H1 (cell line): ENCODE measurements around the gene NXPH2. TPM values are rescaled to one million over a fixed set of nuclear protein-coding genes. Genes with fewer than 3 reads are reported as not detected.

Experiments used
- CTCF ChIA-PET: fragments of 300-600 bp; sonication (Branson Sonifier 250); formaldehyde crosslinking; loops from one replicate; lab custom pipeline; 2021; ENCODE audit not compliant: partially characterized antibody; lab: Charles Lee
- POLR2A ChIA-PET: fragments of 300-600 bp; sonication (Branson Sonifier 250); formaldehyde crosslinking; loops from one replicate; lab custom pipeline; 2021; ENCODE audit warnings: inconsistent platforms; ENCODE audit not compliant: partially characterized antibody; lab: Charles Lee
- DNase-seq, 2 experiments: peaks; one replicate each; pipeline versions ENCODE4 v3.0.0 to v3.0.0-alpha.2; 2010 to 2022; ENCODE audit warnings: low spot score in 2 of 2, low read depth in 1 of 2, mixed read lengths in 1 of 2
- FAIRE-seq: peaks from 2 replicates; lab custom pipeline; 2011; peaks lifted over from hg19 to GRCh38; lab: Jason Lieb, UNC
- H2AFZ ChIP-seq: 2 replicates; pipeline ENCODE4 v1.8.1; 2012; ENCODE audit warnings: low read length, inconsistent platforms
- H2AK5ac ChIP-seq: 2 replicates; pipeline ENCODE4 v1.6.1; 2013; ENCODE audit warnings: low read depth, low read length
- H2BK120ac ChIP-seq: replicated peaks from 2 replicates; pipeline ENCODE3; 2013; ENCODE audit warnings: low read depth, low read length, inconsistent platforms
- H2BK12ac ChIP-seq: 2 replicates; pipeline ENCODE4 v1.6.1; 2013; ENCODE audit warnings: low read depth, low read length
- H2BK15ac ChIP-seq: 2 replicates; pipeline ENCODE4 v1.6.1; 2013; ENCODE audit warnings: low read length
- H2BK20ac ChIP-seq: 2 replicates; pipeline ENCODE4 v1.6.1; 2013; ENCODE audit warnings: low read length
- H2BK5ac ChIP-seq: 2 replicates; pipeline ENCODE4 v1.6.1; 2013; ENCODE audit warnings: low read depth, low read length
- H3K14ac ChIP-seq: 2 replicates; pipeline ENCODE4 v1.6.1; 2013; ENCODE audit warnings: inconsistent platforms; ENCODE audit not compliant: insufficient read length
- H3K18ac ChIP-seq: 2 replicates; pipeline ENCODE4 v1.6.1; 2013; ENCODE audit warnings: low read length; ENCODE audit errors: extremely low read depth
- H3K23ac ChIP-seq: 2 replicates; pipeline ENCODE4 v1.6.1; 2013; ENCODE audit warnings: inconsistent platforms; ENCODE audit not compliant: insufficient read length
- H3K23me2 ChIP-seq: 2 replicates; pipeline ENCODE4 v1.6.1; 2013; ENCODE audit warnings: low read depth, low read length
- H3K27ac ChIP-seq: 2 replicates; pipeline ENCODE4 v1.6.1; 2011; ENCODE audit warnings: low read depth, low read length, inconsistent platforms
- H3K27me3 ChIP-seq, 4 experiments: replicated peaks in 1 of 4; 1 replicate in 1 of 4; 2 replicates in 3 of 4; pipeline versions ENCODE4 v1.6.1 to v1.8.1; 2011 to 2013; ENCODE audit warnings: low read length in 3 of 4, mild to moderate bottlenecking in 3 of 4, inconsistent platforms in 2 of 4, mixed read lengths in 2 of 4, moderate library complexity in 1 of 4; ENCODE audit not compliant: control insufficient read depth in 3 of 4, insufficient read depth in 3 of 4; ENCODE audit errors: extremely low read depth in 1 of 4
- H3K36me3 ChIP-seq, 4 experiments: 2 replicates each; pipeline versions ENCODE4 v1.6.1 to v1.8.1; 2011 to 2013; ENCODE audit warnings: mild to moderate bottlenecking in 4 of 4, low read length in 3 of 4, moderate library complexity in 2 of 4, control low read depth in 1 of 4, inconsistent platforms in 1 of 4; ENCODE audit not compliant: insufficient read depth in 4 of 4, control insufficient read depth in 2 of 4
- H3K4ac ChIP-seq: replicated peaks from 2 replicates; pipeline ENCODE3; 2013; ENCODE audit warnings: low read length, low read depth, mixed read lengths, inconsistent platforms; ENCODE audit not compliant: insufficient read length
- H3K4me1 ChIP-seq, 4 experiments: replicated peaks in 1 of 4; 1 replicate in 1 of 4; 2 replicates in 3 of 4; pipeline versions ENCODE4 v1.6.1 to v1.8.1; 2011 to 2013; ENCODE audit warnings: low read length in 3 of 4, inconsistent platforms in 2 of 4, mixed read lengths in 1 of 4; ENCODE audit not compliant: insufficient read depth in 4 of 4, control insufficient read depth in 3 of 4
- H3K4me2 ChIP-seq, 2 experiments: 2 replicates each; pipeline versions ENCODE4 v1.6.1 to v1.8.1; 2011 to 2013; ENCODE audit warnings: low read depth in 2 of 2, low read length in 2 of 2, control low read depth in 1 of 2, inconsistent platforms in 1 of 2, mild to moderate bottlenecking in 1 of 2; ENCODE audit not compliant: insufficient read depth in 1 of 2
- H3K4me3 ChIP-seq, 4 experiments: fragments of 200-600, 300-600 bp in 1 of 4; sonication (generic), shearing (Covaris generic), sonication (Bioruptor Twin) in 1 of 4; 2 replicates each; pipeline versions ENCODE4 v1.5.1 to v1.8.1; 2011 to 2016; ENCODE audit warnings: low read length in 4 of 4, low read depth in 3 of 4, control low read depth in 2 of 4, inconsistent platforms in 2 of 4, mild to moderate bottlenecking in 2 of 4, mixed read lengths in 1 of 4, moderate library complexity in 1 of 4; ENCODE audit not compliant: insufficient read depth in 2 of 4; ENCODE audit errors: extremely low read depth in 1 of 4
- H3K56ac ChIP-seq: replicated peaks from 2 replicates; pipeline ENCODE3; 2013; ENCODE audit warnings: low read depth, mild to moderate bottlenecking, mixed read lengths, low read length, inconsistent platforms; ENCODE audit not compliant: insufficient read length
- H3K79me1 ChIP-seq: 2 replicates; pipeline ENCODE4 v1.6.1; 2013; ENCODE audit warnings: low read depth, low read length, control low read depth
- H3K79me2 ChIP-seq, 2 experiments: 2 replicates each; pipeline versions ENCODE4 v1.6.1 to v1.8.1; 2012 to 2013; ENCODE audit warnings: low read length in 2 of 2, mild to moderate bottlenecking in 2 of 2, inconsistent platforms in 1 of 2; ENCODE audit not compliant: insufficient read depth in 2 of 2, control insufficient read depth in 1 of 2
- H3K9ac ChIP-seq, 4 experiments: replicated peaks in 1 of 4; 1 replicate in 1 of 4; 2 replicates in 3 of 4; pipeline versions ENCODE4 v1.6.1 to v1.8.1; 2011 to 2013; ENCODE audit warnings: low read depth in 3 of 4, low read length in 3 of 4, control low read depth in 2 of 4, mild to moderate bottlenecking in 2 of 4, moderate library complexity in 2 of 4, inconsistent platforms in 1 of 4; ENCODE audit errors: extremely low read depth in 1 of 4
- H3K9me3 ChIP-seq, 2 experiments: 2 replicates each; pipeline versions ENCODE4 v1.6.1 to v1.8.1; 2012 to 2013; ENCODE audit warnings: mild to moderate bottlenecking in 2 of 2, moderate library complexity in 2 of 2, control low read depth in 1 of 2, inconsistent platforms in 1 of 2, low read depth in 1 of 2, low read length in 1 of 2, mixed read lengths in 1 of 2; ENCODE audit not compliant: insufficient read depth in 2 of 2
- H4K20me1 ChIP-seq, 2 experiments: replicated peaks in 1 of 2; 2 replicates each; pipeline versions ENCODE3 to v1.8.1; 2011 to 2013; ENCODE audit warnings: inconsistent platforms in 2 of 2, low read length in 2 of 2, mild to moderate bottlenecking in 1 of 2; ENCODE audit not compliant: insufficient read depth in 2 of 2, control insufficient read depth in 1 of 2
- H4K5ac ChIP-seq: 2 replicates; pipeline ENCODE4 v1.6.1; 2013; ENCODE audit warnings: low read length, low read depth, mixed read lengths, inconsistent platforms; ENCODE audit not compliant: insufficient read length
- H4K8ac ChIP-seq: 2 replicates; pipeline ENCODE4 v1.8.0; 2013; ENCODE audit warnings: mild to moderate bottlenecking, moderate library complexity, low read length, inconsistent platforms; ENCODE audit not compliant: insufficient read depth; ENCODE audit errors: extremely low read depth
- H4K91ac ChIP-seq: replicated peaks from 2 replicates; pipeline ENCODE3; 2013; ENCODE audit warnings: low read length, mixed read lengths, inconsistent platforms; ENCODE audit not compliant: insufficient read length
- CBX8 ChIP-seq: fragments of 300-800, 300-1000 bp; sonication (generic); IDR thresholded peaks from 2 replicates; pipeline ENCODE4 v1.7.1; 2016; ENCODE audit warnings: low read depth, low read length, borderline replicate concordance
- CEBPB ChIP-seq: IDR thresholded peaks from 2 replicates; pipeline ENCODE4 v1.6.1; 2012; ENCODE audit warnings: low read depth, low read length
- GTF2F1 ChIP-seq: IDR thresholded peaks from 2 replicates; pipeline ENCODE4 v1.6.1; 2012; ENCODE audit warnings: low read depth, low read length, improper control_type of control experiment, borderline replicate concordance
- KDM1A ChIP-seq: fragments of 200-600, 300-600 bp; sonication (generic); IDR thresholded peaks from 2 replicates; pipeline ENCODE4 v1.7.1; 2016; ENCODE audit warnings: mild to moderate bottlenecking, low read length, borderline replicate concordance
- KDM5A ChIP-seq: fragments of 200-600 bp; IDR thresholded peaks from 2 replicates; pipeline ENCODE4 v1.7.1; 2012; ENCODE audit warnings: mild to moderate bottlenecking, low read length, inconsistent platforms, mixed read lengths
- MAFK ChIP-seq: IDR thresholded peaks from 2 replicates; pipeline ENCODE4 v1.6.1; 2012; ENCODE audit warnings: low read depth, mild to moderate bottlenecking, improper control_type of control experiment, low read length
- MAX ChIP-seq: IDR thresholded peaks from 2 replicates; pipeline ENCODE4 v1.6.1; 2012; ENCODE audit warnings: inconsistent platforms
- POLR2AphosphoS5 ChIP-seq: IDR thresholded peaks from 2 replicates; pipeline ENCODE4 v1.6.1; 2011; ENCODE audit warnings: low read depth, low read length
- RBBP5 ChIP-seq: IDR thresholded peaks from 2 replicates; pipeline ENCODE4 v1.7.1; 2012; ENCODE audit warnings: low read depth, mild to moderate bottlenecking, inconsistent platforms, low read length, moderate library complexity, borderline replicate concordance
- SIN3A ChIP-seq, 2 experiments: IDR thresholded peaks in 1 of 2; conservative IDR thresholded peaks in 1 of 2; 2 replicates each; pipeline ENCODE4 v1.6.1; 2011 to 2012; ENCODE audit warnings: low read length in 2 of 2, improper control_type of control experiment in 1 of 2, low read depth in 1 of 2, mild to moderate bottlenecking in 1 of 2
- SIRT6 ChIP-seq: IDR thresholded peaks from one replicate; pipeline ENCODE4 v1.7.1; 2012; ENCODE audit warnings: low read length, inconsistent platforms
- TAF1 ChIP-seq: IDR thresholded peaks from 2 replicates; pipeline ENCODE4 v1.6.1; 2011; ENCODE audit warnings: mild to moderate bottlenecking, low read depth, low read length
- TBP ChIP-seq: IDR thresholded peaks from 2 replicates; pipeline ENCODE4 v1.6.1; 2011; ENCODE audit warnings: low read depth, low read length, improper control_type of control experiment
- WGBS, 2 experiments: shearing (Covaris generic) in 1 of 2; methylation state at CpG; one replicate each; pipeline versions ENCODE4 v1.1.6 to v1.1.7; 2013 to 2015; ENCODE audit warnings: low lambda C conversion rate in 2 of 2, mixed read lengths in 2 of 2, inconsistent platforms in 1 of 2, low coverage in 1 of 2, missing lambda C conversion rate in 1 of 2; ENCODE audit not compliant: insufficient replicate concordance in 2 of 2, insufficient coverage in 1 of 2, insufficient read length in 1 of 2; ENCODE audit errors: extremely low coverage in 1 of 2, missing lambda C conversion rate in 1 of 2; 5-methylcytosine and 5-hydroxymethylcytosine counted together
- polyA plus RNA-seq, 7 experiments: library from polyadenylated mRNA; depleted of rRNA in 3 of 7; stranded (reverse) in 5 of 7; unstranded in 2 of 7; fragments of >200 nt in 5 of 7; fragments of 200-250 nt in 2 of 7; gene quantifications; 1 replicate in 5 of 7; 2 replicates in 1 of 7; 4 replicates in 1 of 7; pipeline versions ENCODE4 v1.2.1 to v1.2.3, GENCODE V29; 2011 to 2013; ENCODE audit warnings: missing spikeins in 2 of 7, mixed read lengths in 2 of 7
- total RNA-seq: library from RNA; stranded (reverse); fragmentation: NEBNext Ultra II Directional; extraction: Animal tissue kit (Norgen Biotek cat#: 25700); gene quantifications from 2 replicates; pipeline ENCODE4 v1.2.1, GENCODE V29; 2021

Gene NXPH2
- total and polyA plus RNA-seq, 2 of the 8 experiments (the other 6 are each of a cell fraction or from before 2014, with no cell fraction given): 1.9 to 6.9 TPM

- Histone ChIP-seq H3K4me2 (no peak overlapping the region), H3K23ac (no peak overlapping the region), H3K36me3 (no peaks in the 10 kb centered on the region), H4K8ac (no peak overlapping the region), H3K4ac (no peak overlapping the region), H3K4me1 (peaks cover 0 to 7% (median 4%) of the 10 kb centered on the region in 4 experiments; a peak in 3 of 7 replicates), H3K27ac (no peak overlapping the region), H2BK12ac (no peak overlapping the region), H2BK20ac (no peak overlapping the region), H4K5ac (no peak overlapping the region), H3K23me2 (no peaks in the 10 kb centered on the region), H4K20me1 (no peaks in the 10 kb centered on the region), H3K4me3 (no peak overlapping the region), H3K79me1 (no peaks in the 10 kb centered on the region; the same call in 1 of the 2 replicates), H2AK5ac (no peak overlapping the region), H2BK120ac (no peak overlapping the region), H3K14ac (no peak overlapping the region), H3K27me3 (no peaks in the 10 kb centered on the region), H3K9me3 (no peaks in the 10 kb centered on the region), H2AFZ (no peak overlapping the region), H3K9ac (no peak overlapping the region), H3K56ac (no peak overlapping the region), H2BK15ac (no peak overlapping the region), H3K18ac (no peak overlapping the region), H3K79me2 (no peaks in the 10 kb centered on the region), H2BK5ac (no peak overlapping the region), H4K91ac (peak overlapping the region; percentile 28)
- POLR2A ChIA-PET: interaction anchor here (0.7 to 1.3 kb wide), 3 partner anchors 8 to 103 kb away, joined by 3 read pairs; no protein-coding TSS in a partner anchor
- WGBS, 2 experiments: 87% methylated on average over 6 of the region's 7 CpGs; no CpG with 5 or more reads in 1 of the 2 experiments
- CTCF ChIA-PET: interaction anchor here (1.0 to 3.2 kb wide), 5 partner anchors 13 to 63 kb away, joined by 3 to 20 read pairs (median 4); no protein-coding TSS in a partner anchor
- FAIRE-seq: no peak
- DNase-seq: no peak
- TF ChIP-seq TAF1 (no peak), TBP (no peak), CBX8 (no peak), MAFK (no peak), SIN3A (conservative IDR thresholded peaks at IDR 0.05 in 1 of 2, IDR thresholded peaks at IDR 0.05 in 1 of 2; ENCODE audit: low read depth in 1 of 2, low read length in 2 of 2) (no peak), GTF2F1 (no peak), KDM5A (no peak), CEBPB (no peak), SIRT6 (no peak), RBBP5 (no peak), MAX (no peak), KDM1A (no peak), POLR2AphosphoS5 (no peak)
These were observed 56.8 kb downstream of the NXPH2 start for GRCh38 chr2:138723196-138723987.
